ENCODE data around the gene LEO1. TPM values are rescaled to one million over a fixed set of nuclear protein-coding genes. Genes with fewer than 3 reads are reported as not detected.

Gene LEO1
- total and polyA plus RNA-seq, 10 of the 15 experiments (the other 5 are each of a cell fraction or from before 2014, with no cell fraction given): 13.6 to 50.6 (median 32.4) TPM

DNA sequence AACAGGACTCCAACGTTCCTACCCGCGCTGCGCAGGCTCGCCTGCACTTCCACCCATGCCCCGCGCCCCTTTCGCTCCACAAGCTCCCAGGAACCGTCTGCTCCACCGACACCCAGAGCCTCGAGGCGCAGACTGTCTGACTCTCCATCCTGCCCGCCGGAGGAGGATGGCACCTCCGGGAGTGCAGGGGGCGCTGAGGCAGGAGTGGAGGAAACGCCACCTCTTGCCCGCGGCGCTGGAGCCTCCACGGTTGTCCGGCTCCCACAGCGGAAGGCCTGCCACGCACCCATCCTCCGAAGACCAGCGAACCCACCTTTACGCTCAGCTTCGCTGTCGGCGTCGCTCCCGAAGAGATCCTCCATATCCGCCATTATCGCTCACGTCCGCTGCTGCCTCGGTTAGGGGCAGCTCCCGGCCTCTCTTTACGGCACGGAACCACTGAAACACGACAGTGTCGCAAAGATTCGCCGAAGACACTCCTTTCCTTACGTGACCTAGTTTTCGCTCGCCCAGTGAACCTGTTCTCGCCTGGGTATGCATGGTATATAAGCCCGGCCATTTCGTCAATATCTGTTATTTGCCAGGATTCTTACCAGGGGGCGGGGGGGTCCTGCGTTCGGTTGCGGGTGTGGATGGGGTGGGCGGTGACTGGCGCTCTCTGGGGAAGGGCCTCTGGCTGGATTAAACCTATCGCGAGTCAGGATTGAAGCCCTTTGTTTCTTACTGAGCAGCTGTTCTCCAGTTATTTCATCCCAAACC is at the start of gene LEO1 (continued):
- TF ChIP-seq, protein P1, sequence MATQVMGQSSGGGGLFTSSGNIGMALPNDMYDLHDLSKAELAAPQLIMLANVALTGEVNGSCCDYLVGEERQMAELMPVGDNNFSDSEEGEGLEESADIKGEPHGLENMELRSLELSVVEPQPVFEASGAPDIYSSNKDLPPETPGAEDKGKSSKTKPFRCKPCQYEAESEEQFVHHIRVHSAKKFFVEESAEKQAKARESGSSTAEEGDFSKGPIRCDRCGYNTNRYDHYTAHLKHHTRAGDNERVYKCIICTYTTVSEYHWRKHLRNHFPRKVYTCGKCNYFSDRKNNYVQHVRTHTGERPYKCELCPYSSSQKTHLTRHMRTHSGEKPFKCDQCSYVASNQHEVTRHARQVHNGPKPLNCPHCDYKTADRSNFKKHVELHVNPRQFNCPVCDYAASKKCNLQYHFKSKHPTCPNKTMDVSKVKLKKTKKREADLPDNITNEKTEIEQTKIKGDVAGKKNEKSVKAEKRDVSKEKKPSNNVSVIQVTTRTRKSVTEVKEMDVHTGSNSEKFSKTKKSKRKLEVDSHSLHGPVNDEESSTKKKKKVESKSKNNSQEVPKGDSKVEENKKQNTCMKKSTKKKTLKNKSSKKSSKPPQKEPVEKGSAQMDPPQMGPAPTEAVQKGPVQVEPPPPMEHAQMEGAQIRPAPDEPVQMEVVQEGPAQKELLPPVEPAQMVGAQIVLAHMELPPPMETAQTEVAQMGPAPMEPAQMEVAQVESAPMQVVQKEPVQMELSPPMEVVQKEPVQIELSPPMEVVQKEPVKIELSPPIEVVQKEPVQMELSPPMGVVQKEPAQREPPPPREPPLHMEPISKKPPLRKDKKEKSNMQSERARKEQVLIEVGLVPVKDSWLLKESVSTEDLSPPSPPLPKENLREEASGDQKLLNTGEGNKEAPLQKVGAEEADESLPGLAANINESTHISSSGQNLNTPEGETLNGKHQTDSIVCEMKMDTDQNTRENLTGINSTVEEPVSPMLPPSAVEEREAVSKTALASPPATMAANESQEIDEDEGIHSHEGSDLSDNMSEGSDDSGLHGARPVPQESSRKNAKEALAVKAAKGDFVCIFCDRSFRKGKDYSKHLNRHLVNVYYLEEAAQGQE (IDR thresholded peaks at IDR 0.05; ENCODE audit: low read depth, low read length): no peak
- TF ChIP-seq DPF2 (IDR thresholded peaks at IDR 0.05): no peak; the same call in none of the 2 replicates
- no peak for TF ChIP-seq ZNF217 (IDR thresholded peaks at IDR 0.05)
- no peak; the same call in 1 of the 2 replicates for TF ChIP-seq ZBTB40 (IDR thresholded peaks at IDR 0.05; ENCODE audit: borderline replicate concordance)
- TF ChIP-seq CBFB (IDR thresholded peaks at IDR 0.05; ENCODE audit: low read depth): peak; percentile 71; the same call in 1 of the 2 replicates
- TF ChIP-seq HSF1 (IDR thresholded peaks at IDR 0.05; ENCODE audit: low read depth, low read length): no peak
- TF ChIP-seq CEBPB (IDR thresholded peaks at IDR 0.05; ENCODE audit: borderline replicate concordance in 1 of 2, low read depth in 2 of 2, low read length in 2 of 2): no peak
- no peak for TF ChIP-seq CBX3 (IDR thresholded peaks at IDR 0.05; ENCODE audit: borderline replicate concordance, low read depth)
- no peak for TF ChIP-seq ETV6 (conservative IDR thresholded peaks at IDR 0.05 in 1 of 2, IDR thresholded peaks at IDR 0.05 in 1 of 2; ENCODE audit: borderline replicate concordance in 1 of 2, low read depth in 1 of 2)
- TF ChIP-seq RUNX3 (IDR thresholded peaks at IDR 0.05; ENCODE audit: low read length): peak; percentile 73
- TF ChIP-seq ZBTB33 (IDR thresholded peaks at IDR 0.05): no peak
- TF ChIP-seq SIN3A (IDR thresholded peaks at IDR 0.05; ENCODE audit: low read depth, low read length): no peak
- no peak for TF ChIP-seq TCF3 (IDR thresholded peaks at IDR 0.05; ENCODE audit: borderline replicate concordance, insufficient read depth, low read depth, low read length)
- TF ChIP-seq MXI1 (IDR thresholded peaks at IDR 0.05; ENCODE audit: low read depth, low read length): peak; percentile 79; the same call in 1 of the 2 replicates
- no peak for TF ChIP-seq SMAD1 (IDR thresholded peaks at IDR 0.05; ENCODE audit: low read depth, partially characterized antibody)
- 0 out of 2 replicates have a peak, but pooled peaks have one; percentile 59 for TF ChIP-seq GATAD2B (conservative IDR thresholded peaks at IDR 0.05; ENCODE audit: low read depth)
